GM23338 (cell line): ENCODE measurements around the gene TNFAIP8L2. TPM values are rescaled to one million over a fixed set of nuclear protein-coding genes. Genes with fewer than 3 reads are reported as not detected.
"Not testable (repeated sequence)": the region's sequence is repeated elsewhere in the genome, so short reads cannot be mapped to it uniquely, and the experiment has no call there.

Experiments
- ATAC-seq: fragments of 200-7000 bp; cut with Tn5 transposase; 3 replicates; pipeline ENCODE4 v1.9.1; 2020
- DNase-seq: peaks from one replicate; pipeline ENCODE4 v3.0.0-alpha.2; 2015; ENCODE audit warnings: low spot score
- H2AFZ ChIP-seq: fragments of 200-600 bp; sonication (generic); 2 replicates; pipeline ENCODE4 v1.8.0; 2016; ENCODE audit warnings: antibody characterized with exemption, mild to moderate bottlenecking, moderate library complexity
- H3F3A ChIP-seq: fragments of 200-600 bp; sonication (generic); replicated peaks from 2 replicates; pipeline ENCODE4 v1.8.0; 2017; ENCODE audit warnings: antibody characterized with exemption, mixed run types, low read depth
- H3K27ac ChIP-seq: fragments of 200-600 bp; sonication (generic); 2 replicates; pipeline ENCODE4 v1.6.1; 2016; ENCODE audit warnings: low read depth
- H3K27me3 ChIP-seq: fragments of 200-600 bp; sonication (generic); 2 replicates; pipeline ENCODE4 v1.8.0; 2016; ENCODE audit warnings: mild to moderate bottlenecking, mixed run types, moderate library complexity; ENCODE audit not compliant: insufficient read depth
- H3K36me3 ChIP-seq: fragments of 200-600 bp; sonication (generic); 2 replicates; pipeline ENCODE4 v1.8.0; 2016; ENCODE audit warnings: mild to moderate bottlenecking; ENCODE audit not compliant: insufficient read depth
- H3K4me1 ChIP-seq: fragments of 200-600 bp; sonication (generic); 2 replicates; pipeline ENCODE4 v1.8.0; 2016; ENCODE audit warnings: mild to moderate bottlenecking, moderate library complexity; ENCODE audit not compliant: insufficient read depth
- H3K4me2 ChIP-seq: fragments of 200-600 bp; sonication (generic); 2 replicates; pipeline ENCODE4 v1.7.1; 2017; ENCODE audit warnings: mixed run types
- H3K4me3 ChIP-seq: fragments of 200-600 bp; sonication (generic); 2 replicates; pipeline ENCODE4 v1.6.1; 2016; ENCODE audit warnings: mixed run types
- H3K79me2 ChIP-seq: fragments of 200-600 bp; sonication (generic); replicated peaks from 2 replicates; pipeline ENCODE4 v1.8.0; 2017; ENCODE audit warnings: mild to moderate bottlenecking; ENCODE audit not compliant: insufficient read depth
- H3K9me2 ChIP-seq: fragments of 200-600 bp; sonication (generic); 2 replicates; pipeline ENCODE4 v1.8.0; 2017; ENCODE audit not compliant: insufficient read depth
- H4K20me1 ChIP-seq: fragments of 200-600 bp; sonication (generic); replicated peaks from 2 replicates; pipeline ENCODE4 v1.8.0; 2017; ENCODE audit warnings: mild to moderate bottlenecking; ENCODE audit not compliant: insufficient read depth
- H3K27ac Mint-ChIP-seq: 2 replicates; pipeline ENCODE4 v1.8.0; 2020; ENCODE audit warnings: inconsistent platforms, mild to moderate bottlenecking, moderate library complexity, mixed read lengths
- H3K27me3 Mint-ChIP-seq: 3 replicates; pipeline ENCODE4 v1.8.0; 2022; ENCODE audit warnings: low read depth, mild to moderate bottlenecking, moderate library complexity, mixed read lengths, inconsistent platforms; ENCODE audit not compliant: insufficient read depth, poor library complexity
- H3K36me3 Mint-ChIP-seq: 3 replicates; pipeline ENCODE4 v1.8.0; 2021; ENCODE audit warnings: low read depth, mild to moderate bottlenecking, inconsistent platforms, moderate library complexity, mixed read lengths
- H3K4me1 Mint-ChIP-seq: 3 replicates; pipeline ENCODE4 v1.8.0; 2020; ENCODE audit warnings: mild to moderate bottlenecking, inconsistent platforms, mixed read lengths
- H3K4me3 Mint-ChIP-seq: 3 replicates; pipeline ENCODE4 v1.8.0; 2021; ENCODE audit warnings: moderate library complexity, mild to moderate bottlenecking, inconsistent platforms, mixed read lengths
- H3K9me3 Mint-ChIP-seq: 3 replicates; pipeline ENCODE4 v1.8.0; 2020; ENCODE audit warnings: moderate library complexity, mild to moderate bottlenecking, inconsistent platforms, mixed read lengths
- EZH2phosphoT487 ChIP-seq: fragments of 200-600 bp; sonication (generic); IDR thresholded peaks from one replicate; pipeline ENCODE4 v1.8.1; 2018; ENCODE audit warnings: antibody characterized with exemption; ENCODE audit not compliant: unreplicated experiment
- JUNB ChIP-seq: IDR thresholded peaks from one replicate; pipeline ENCODE4 v1.6.1; 2016; ENCODE audit warnings: antibody characterized with exemption; ENCODE audit not compliant: unreplicated experiment
- STAT1 ChIP-seq: IDR thresholded peaks from one replicate; pipeline ENCODE4 v1.6.1; 2016; ENCODE audit warnings: antibody characterized with exemption; ENCODE audit not compliant: unreplicated experiment
- ZNF114 ChIP-seq: fragments of 250-450 bp; sonication (Bioruptor Pico); IDR thresholded peaks from 2 replicates; pipeline ENCODE4 v1.5.0; 2020; ENCODE audit warnings: mild to moderate bottlenecking, moderate library complexity
- ZNF331 ChIP-seq: fragments of 250-450 bp; sonication (Bioruptor Pico); IDR thresholded peaks from 2 replicates; pipeline ENCODE4 v1.5.0; 2020; ENCODE audit warnings: low read depth, mild to moderate bottlenecking, moderate library complexity
- polyA plus RNA-seq: library from polyadenylated mRNA; unstranded; fragments of >200 nt; fragmentation: Nextera tagmentation; extraction: Ambion mirVana; gene quantifications from 2 replicates; pipeline ENCODE4 v1.2.1, GENCODE V29; 2016
- total RNA-seq: library from RNA; depleted of rRNA; stranded (reverse); fragments of >200 nt; shearing (Covaris generic); gene quantifications from 2 replicates; pipeline ENCODE4 v1.2.3, GENCODE V29; 2014
- TF ChIP-seq, protein P1 (sequence below): IDR thresholded peaks from 2 replicates; pipeline ENCODE4 v1.6.1; 2016; ENCODE audit warnings: antibody characterized with exemption
- TF ChIP-seq, protein P2 (sequence below): IDR thresholded peaks from one replicate; pipeline ENCODE4 v1.6.1; 2018; ENCODE audit warnings: antibody characterized with exemption; ENCODE audit not compliant: unreplicated experiment
- TF ChIP-seq, protein P3 (sequence below), 2 experiments: fragments of 200-600 bp in 1 of 2; sonication (generic) in 1 of 2; conservative IDR thresholded peaks; 2 replicates each; pipeline versions ENCODE4 v1.5.1 to v1.6.1; 2016 to 2017; ENCODE audit warnings: antibody characterized with exemption in 2 of 2, low read depth in 2 of 2, mild to moderate bottlenecking in 2 of 2, moderate library complexity in 1 of 2
- TF ChIP-seq, protein P4 (sequence below): fragments of 250-450 bp; sonication (Bioruptor Pico); IDR thresholded peaks from 2 replicates; pipeline ENCODE4 v1.5.0; 2020; ENCODE audit warnings: mild to moderate bottlenecking, moderate library complexity

TNFAIP8L2 gene
- total and polyA plus RNA-seq, 2 experiments from 2014 or later: 0.40 TPM; not detected in 1

DNA sequence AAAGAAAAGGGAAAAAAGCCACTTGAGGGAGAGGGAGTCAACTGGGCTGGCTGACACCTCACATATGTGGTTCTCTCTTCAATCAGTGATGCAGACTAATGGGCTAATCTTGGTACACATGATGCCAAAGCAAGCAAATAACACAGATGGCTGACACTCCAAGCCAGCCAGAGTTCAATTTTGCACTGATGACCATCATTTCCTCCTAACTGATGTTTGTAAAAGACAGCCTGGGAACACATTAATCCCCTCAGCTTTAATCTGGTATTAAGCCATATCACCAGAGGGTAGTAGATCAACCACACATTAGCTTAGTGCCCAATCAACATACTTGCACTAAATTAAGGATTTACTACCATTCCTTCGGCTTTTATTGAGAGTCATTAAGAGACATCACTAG lies 30.8 kb downstream of the TNFAIP8L2 start:
- Histone ChIP-seq H2AFZ (no peak overlapping the region), H3K4me2 (no peak overlapping the region), H3K27me3 (no peaks in the 10 kb centered on the region), H3K27ac (no peak overlapping the region), H3K9me2 (no peaks in the 10 kb centered on the region), H3K79me2 (peaks cover 39% of the 10 kb centered on the region), H3F3A (0 out of 2 replicates have a peak, but pooled peaks cover 16% of the 10 kb centered on the region), H4K20me1 (peaks cover 7% of the 10 kb centered on the region), H3K4me1 (peaks cover 3% of the 10 kb centered on the region; the same call in 1 of the 2 replicates), H3K4me3 (no peak overlapping the region), H3K36me3 (peaks cover 35% of the 10 kb centered on the region)
- ATAC-seq (no peak), DNase-seq (no peak)
- Mint-ChIP-seq H3K4me3 (no peak overlapping the region), H3K4me1 (peaks cover 9% of the 10 kb centered on the region; the same call in 2 of the 3 replicates), H3K9me3 (no peaks in the 10 kb centered on the region), H3K27ac (no peak overlapping the region), H3K36me3 (peaks cover 37% of the 10 kb centered on the region), H3K27me3 (peaks cover 4% of the 10 kb centered on the region)
- TF ChIP-seq, protein P1, sequence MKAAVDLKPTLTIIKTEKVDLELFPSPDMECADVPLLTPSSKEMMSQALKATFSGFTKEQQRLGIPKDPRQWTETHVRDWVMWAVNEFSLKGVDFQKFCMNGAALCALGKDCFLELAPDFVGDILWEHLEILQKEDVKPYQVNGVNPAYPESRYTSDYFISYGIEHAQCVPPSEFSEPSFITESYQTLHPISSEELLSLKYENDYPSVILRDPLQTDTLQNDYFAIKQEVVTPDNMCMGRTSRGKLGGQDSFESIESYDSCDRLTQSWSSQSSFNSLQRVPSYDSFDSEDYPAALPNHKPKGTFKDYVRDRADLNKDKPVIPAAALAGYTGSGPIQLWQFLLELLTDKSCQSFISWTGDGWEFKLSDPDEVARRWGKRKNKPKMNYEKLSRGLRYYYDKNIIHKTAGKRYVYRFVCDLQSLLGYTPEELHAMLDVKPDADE: no peak
- no peak for TF ChIP-seq ZNF331
- no peak for TF ChIP-seq EZH2phosphoT487
- no peak for TF ChIP-seq ZNF114 (CRISPR knock-in tag)
- TF ChIP-seq, protein P2, sequence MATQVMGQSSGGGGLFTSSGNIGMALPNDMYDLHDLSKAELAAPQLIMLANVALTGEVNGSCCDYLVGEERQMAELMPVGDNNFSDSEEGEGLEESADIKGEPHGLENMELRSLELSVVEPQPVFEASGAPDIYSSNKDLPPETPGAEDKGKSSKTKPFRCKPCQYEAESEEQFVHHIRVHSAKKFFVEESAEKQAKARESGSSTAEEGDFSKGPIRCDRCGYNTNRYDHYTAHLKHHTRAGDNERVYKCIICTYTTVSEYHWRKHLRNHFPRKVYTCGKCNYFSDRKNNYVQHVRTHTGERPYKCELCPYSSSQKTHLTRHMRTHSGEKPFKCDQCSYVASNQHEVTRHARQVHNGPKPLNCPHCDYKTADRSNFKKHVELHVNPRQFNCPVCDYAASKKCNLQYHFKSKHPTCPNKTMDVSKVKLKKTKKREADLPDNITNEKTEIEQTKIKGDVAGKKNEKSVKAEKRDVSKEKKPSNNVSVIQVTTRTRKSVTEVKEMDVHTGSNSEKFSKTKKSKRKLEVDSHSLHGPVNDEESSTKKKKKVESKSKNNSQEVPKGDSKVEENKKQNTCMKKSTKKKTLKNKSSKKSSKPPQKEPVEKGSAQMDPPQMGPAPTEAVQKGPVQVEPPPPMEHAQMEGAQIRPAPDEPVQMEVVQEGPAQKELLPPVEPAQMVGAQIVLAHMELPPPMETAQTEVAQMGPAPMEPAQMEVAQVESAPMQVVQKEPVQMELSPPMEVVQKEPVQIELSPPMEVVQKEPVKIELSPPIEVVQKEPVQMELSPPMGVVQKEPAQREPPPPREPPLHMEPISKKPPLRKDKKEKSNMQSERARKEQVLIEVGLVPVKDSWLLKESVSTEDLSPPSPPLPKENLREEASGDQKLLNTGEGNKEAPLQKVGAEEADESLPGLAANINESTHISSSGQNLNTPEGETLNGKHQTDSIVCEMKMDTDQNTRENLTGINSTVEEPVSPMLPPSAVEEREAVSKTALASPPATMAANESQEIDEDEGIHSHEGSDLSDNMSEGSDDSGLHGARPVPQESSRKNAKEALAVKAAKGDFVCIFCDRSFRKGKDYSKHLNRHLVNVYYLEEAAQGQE: no peak
- TF ChIP-seq STAT1: no peak
- TF ChIP-seq JUNB: no peak
- TF ChIP-seq, protein P3, sequence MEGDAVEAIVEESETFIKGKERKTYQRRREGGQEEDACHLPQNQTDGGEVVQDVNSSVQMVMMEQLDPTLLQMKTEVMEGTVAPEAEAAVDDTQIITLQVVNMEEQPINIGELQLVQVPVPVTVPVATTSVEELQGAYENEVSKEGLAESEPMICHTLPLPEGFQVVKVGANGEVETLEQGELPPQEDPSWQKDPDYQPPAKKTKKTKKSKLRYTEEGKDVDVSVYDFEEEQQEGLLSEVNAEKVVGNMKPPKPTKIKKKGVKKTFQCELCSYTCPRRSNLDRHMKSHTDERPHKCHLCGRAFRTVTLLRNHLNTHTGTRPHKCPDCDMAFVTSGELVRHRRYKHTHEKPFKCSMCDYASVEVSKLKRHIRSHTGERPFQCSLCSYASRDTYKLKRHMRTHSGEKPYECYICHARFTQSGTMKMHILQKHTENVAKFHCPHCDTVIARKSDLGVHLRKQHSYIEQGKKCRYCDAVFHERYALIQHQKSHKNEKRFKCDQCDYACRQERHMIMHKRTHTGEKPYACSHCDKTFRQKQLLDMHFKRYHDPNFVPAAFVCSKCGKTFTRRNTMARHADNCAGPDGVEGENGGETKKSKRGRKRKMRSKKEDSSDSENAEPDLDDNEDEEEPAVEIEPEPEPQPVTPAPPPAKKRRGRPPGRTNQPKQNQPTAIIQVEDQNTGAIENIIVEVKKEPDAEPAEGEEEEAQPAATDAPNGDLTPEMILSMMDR (conservative IDR thresholded peaks at IDR 0.05; ENCODE audit: low read depth in 2 of 2): no peak
- TF ChIP-seq, protein P4, sequence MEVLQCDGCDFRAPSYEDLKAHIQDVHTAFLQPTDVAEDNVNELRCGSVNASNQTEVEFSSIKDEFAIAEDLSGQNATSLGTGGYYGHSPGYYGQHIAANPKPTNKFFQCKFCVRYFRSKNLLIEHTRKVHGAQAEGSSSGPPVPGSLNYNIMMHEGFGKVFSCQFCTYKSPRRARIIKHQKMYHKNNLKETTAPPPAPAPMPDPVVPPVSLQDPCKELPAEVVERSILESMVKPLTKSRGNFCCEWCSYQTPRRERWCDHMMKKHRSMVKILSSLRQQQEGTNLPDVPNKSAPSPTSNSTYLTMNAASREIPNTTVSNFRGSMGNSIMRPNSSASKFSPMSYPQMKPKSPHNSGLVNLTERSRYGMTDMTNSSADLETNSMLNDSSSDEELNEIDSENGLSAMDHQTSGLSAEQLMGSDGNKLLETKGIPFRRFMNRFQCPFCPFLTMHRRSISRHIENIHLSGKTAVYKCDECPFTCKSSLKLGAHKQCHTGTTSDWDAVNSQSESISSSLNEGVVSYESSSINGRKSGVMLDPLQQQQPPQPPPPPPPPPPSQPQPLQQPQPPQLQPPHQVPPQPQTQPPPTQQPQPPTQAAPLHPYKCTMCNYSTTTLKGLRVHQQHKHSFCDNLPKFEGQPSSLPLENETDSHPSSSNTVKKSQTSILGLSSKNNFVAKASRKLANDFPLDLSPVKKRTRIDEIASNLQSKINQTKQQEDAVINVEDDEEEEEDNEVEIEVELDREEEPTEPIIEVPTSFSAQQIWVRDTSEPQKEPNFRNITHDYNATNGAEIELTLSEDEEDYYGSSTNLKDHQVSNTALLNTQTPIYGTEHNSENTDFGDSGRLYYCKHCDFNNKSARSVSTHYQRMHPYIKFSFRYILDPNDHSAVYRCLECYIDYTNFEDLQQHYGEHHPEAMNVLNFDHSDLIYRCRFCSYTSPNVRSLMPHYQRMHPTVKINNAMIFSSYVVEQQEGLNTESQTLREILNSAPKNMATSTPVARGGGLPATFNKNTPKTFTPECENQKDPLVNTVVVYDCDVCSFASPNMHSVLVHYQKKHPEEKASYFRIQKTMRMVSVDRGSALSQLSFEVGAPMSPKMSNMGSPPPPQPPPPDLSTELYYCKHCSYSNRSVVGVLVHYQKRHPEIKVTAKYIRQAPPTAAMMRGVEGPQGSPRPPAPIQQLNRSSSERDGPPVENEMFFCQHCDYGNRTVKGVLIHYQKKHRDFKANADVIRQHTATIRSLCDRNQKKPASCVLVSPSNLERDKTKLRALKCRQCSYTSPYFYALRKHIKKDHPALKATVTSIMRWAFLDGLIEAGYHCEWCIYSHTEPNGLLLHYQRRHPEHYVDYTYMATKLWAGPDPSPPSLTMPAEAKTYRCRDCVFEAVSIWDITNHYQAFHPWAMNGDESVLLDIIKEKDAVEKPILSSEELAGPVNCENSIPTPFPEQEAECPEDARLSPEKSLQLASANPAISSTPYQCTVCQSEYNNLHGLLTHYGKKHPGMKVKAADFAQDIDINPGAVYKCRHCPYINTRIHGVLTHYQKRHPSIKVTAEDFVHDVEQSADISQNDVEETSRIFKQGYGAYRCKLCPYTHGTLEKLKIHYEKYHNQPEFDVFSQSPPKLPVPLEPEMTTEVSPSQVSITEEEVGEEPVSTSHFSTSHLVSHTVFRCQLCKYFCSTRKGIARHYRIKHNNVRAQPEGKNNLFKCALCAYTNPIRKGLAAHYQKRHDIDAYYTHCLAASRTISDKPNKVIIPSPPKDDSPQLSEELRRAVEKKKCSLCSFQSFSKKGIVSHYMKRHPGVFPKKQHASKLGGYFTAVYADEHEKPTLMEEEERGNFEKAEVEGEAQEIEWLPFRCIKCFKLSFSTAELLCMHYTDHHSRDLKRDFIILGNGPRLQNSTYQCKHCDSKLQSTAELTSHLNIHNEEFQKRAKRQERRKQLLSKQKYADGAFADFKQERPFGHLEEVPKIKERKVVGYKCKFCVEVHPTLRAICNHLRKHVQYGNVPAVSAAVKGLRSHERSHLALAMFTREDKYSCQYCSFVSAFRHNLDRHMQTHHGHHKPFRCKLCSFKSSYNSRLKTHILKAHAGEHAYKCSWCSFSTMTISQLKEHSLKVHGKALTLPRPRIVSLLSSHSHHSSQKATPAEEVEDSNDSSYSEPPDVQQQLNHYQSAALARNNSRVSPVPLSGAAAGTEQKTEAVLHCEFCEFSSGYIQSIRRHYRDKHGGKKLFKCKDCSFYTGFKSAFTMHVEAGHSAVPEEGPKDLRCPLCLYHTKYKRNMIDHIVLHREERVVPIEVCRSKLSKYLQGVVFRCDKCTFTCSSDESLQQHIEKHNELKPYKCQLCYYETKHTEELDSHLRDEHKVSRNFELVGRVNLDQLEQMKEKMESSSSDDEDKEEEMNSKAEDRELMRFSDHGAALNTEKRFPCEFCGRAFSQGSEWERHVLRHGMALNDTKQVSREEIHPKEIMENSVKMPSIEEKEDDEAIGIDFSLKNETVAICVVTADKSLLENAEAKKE (CRISPR knock-in tag): no peak

DNA sequence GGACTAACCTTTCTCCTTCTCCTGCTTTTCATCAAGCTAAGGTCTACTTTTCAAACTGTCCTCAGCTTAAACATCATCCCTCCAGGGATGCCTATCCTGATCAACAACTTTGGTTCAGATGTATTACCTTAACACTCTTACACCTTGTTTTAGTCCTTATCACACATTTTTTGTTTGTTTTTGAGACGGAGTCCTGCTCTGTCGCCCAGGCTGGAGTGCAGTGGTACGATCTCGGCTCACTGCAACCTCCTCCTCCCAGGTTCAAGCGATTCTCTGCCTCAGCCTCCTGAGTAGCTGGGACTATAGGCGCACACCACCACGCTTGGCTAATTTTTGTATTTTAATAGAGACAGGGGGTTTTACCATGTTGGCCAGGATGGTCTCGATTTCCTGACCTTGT lies 32.2 kb downstream of the TNFAIP8L2 start:
- H2AFZ ChIP-seq, H3K9me3 Mint-ChIP-seq, ATAC-seq, H3K9me2 ChIP-seq, H3F3A ChIP-seq, H3K27ac Mint-ChIP-seq, H3K27me3 ChIP-seq, H4K20me1 ChIP-seq, H3K27me3 Mint-ChIP-seq, H3K27ac ChIP-seq, H3K4me1 Mint-ChIP-seq, H3K4me1 ChIP-seq, DNase-seq: not testable (repeated sequence)
- Histone ChIP-seq H3K4me2 (peak overlapping the region; percentile 87), H3K4me3 (peak overlapping the region; percentile 74), H3K36me3 (peaks cover 22% of the 10 kb centered on the region), H3K79me2 (peaks cover 39% of the 10 kb centered on the region)
- Mint-ChIP-seq H3K4me3 (peak overlapping the region; percentile 99), H3K36me3 (peaks cover 24% of the 10 kb centered on the region)
